AG04450 (cell line): ENCODE data around the gene LGALS7. TPM values are rescaled to one million over a fixed set of nuclear protein-coding genes. Genes with fewer than 3 reads are reported as not detected.
"Not testable (repeated sequence)": the region's sequence is repeated elsewhere in the genome, so short reads cannot be mapped to it uniquely, and the experiment has no call there.

Experiments
- CTCF ChIA-PET: fragments of 300-600, 350-600 bp; formaldehyde crosslinking; extraction: SDS; loops from one replicate; lab custom pipeline; 2022; ENCODE audit warnings: antibody characterized with exemption, inconsistent platforms; lab: Charles Lee
- POLR2A ChIA-PET: fragments of 350-600 bp; formaldehyde crosslinking; extraction: SDS; loops from one replicate; lab custom pipeline; 2021; ENCODE audit warnings: antibody characterized with exemption, inconsistent platforms; lab: Yijun Ruan, JAX
- DNase-seq: peaks from one replicate; pipeline ENCODE4 v3.0.0-alpha.2; 2011; ENCODE audit warnings: low read depth, low spot score
- H3K27ac ChIP-seq: one replicate; pipeline ENCODE4 v1.5.1; 2012; ENCODE audit warnings: low read depth, low read length, control low read depth
- H3K27me3 ChIP-seq: one replicate; pipeline ENCODE4 v1.6.0; 2012; ENCODE audit warnings: low read length; ENCODE audit not compliant: control insufficient read depth, insufficient read depth
- H3K4me3 ChIP-seq: 2 replicates; pipeline ENCODE4 v1.5.1; 2011; ENCODE audit warnings: mild to moderate bottlenecking, low read depth, low read length, control low read depth
- H3K9me3 ChIP-seq: 2 replicates; pipeline ENCODE4 v1.5.1; 2012; ENCODE audit warnings: low read length; ENCODE audit not compliant: control insufficient read depth, insufficient read depth
- polyA minus RNA-seq: library from RNA; depleted of rRNA, polyadenylated mRNA; stranded (reverse); fragments of >200 nt; gene quantifications from 2 replicates; pipeline ENCODE4 v1.2.3, GENCODE V29; 2011; rRNA and poly(A)+ RNA removed
- polyA plus RNA-seq: library from polyadenylated mRNA; depleted of rRNA; stranded (reverse); fragments of >200 nt; gene quantifications from 2 replicates; pipeline ENCODE4 v1.2.3, GENCODE V29; 2011; rRNA removed
- TF ChIP-seq, protein P1 (sequence below): IDR thresholded peaks from 2 replicates; pipeline ENCODE4 v1.5.1; 2011; ENCODE audit warnings: low read depth, low read length, control low read depth, inconsistent platforms

LGALS7 gene
- not detected in 2 replicates for polyA plus RNA-seq
- not detected in 2 replicates for polyA minus RNA-seq

DNA sequence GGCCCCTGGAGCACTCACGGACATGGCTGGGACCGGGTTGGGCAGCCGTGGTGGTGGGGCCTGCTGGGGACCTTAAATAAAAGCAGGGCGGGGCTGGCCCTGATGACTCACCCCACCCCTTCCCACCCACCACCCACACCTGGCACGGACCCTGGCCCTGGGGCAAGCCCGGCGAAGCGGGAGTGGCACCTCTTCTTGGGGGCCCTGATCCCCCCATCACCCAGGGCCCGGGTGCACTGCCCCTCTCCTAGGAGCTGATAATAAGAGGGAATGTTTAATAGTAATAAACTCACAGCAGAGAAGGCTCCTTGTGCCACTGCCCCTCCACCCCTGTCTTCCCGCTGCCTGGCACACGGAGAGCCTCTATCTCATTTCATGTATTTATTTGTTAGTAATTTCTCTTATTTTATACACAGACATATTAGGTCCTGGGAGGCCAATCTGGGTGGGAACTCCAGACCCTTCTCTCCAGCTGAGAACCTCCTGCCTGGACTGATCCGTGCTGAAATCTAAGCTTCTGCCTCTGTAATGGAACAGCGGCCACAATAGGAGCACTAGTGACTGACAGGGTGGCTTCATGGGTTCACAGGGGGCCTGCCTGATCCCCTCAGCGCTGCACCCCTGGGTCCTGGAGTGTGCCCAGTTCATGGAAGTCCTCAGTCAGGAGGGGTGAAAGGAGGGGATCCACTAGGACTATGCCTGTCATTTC is at the start of gene LGALS7:
LGALS7 (minus strand) TSS at position 49 of the 709 bp plus-strand sequence; CDS start at position 24, 25 bp downstream.
- Histone ChIP-seq H3K9me3 (peaks cover 3% of the 10 kb centered on the region; the same call in 1 of the 2 replicates), H3K27ac (no peak within 1 kb of the TSS), H3K27me3 (peaks cover 1% of the 10 kb centered on the region), H3K4me3 (no peak within 1 kb of the TSS)
- TF ChIP-seq, protein P1, sequence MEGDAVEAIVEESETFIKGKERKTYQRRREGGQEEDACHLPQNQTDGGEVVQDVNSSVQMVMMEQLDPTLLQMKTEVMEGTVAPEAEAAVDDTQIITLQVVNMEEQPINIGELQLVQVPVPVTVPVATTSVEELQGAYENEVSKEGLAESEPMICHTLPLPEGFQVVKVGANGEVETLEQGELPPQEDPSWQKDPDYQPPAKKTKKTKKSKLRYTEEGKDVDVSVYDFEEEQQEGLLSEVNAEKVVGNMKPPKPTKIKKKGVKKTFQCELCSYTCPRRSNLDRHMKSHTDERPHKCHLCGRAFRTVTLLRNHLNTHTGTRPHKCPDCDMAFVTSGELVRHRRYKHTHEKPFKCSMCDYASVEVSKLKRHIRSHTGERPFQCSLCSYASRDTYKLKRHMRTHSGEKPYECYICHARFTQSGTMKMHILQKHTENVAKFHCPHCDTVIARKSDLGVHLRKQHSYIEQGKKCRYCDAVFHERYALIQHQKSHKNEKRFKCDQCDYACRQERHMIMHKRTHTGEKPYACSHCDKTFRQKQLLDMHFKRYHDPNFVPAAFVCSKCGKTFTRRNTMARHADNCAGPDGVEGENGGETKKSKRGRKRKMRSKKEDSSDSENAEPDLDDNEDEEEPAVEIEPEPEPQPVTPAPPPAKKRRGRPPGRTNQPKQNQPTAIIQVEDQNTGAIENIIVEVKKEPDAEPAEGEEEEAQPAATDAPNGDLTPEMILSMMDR, result no peak
- DNase-seq, result no peak
- POLR2A ChIA-PET, result no interaction called here
- CTCF ChIA-PET, result no interaction called here

DNA sequence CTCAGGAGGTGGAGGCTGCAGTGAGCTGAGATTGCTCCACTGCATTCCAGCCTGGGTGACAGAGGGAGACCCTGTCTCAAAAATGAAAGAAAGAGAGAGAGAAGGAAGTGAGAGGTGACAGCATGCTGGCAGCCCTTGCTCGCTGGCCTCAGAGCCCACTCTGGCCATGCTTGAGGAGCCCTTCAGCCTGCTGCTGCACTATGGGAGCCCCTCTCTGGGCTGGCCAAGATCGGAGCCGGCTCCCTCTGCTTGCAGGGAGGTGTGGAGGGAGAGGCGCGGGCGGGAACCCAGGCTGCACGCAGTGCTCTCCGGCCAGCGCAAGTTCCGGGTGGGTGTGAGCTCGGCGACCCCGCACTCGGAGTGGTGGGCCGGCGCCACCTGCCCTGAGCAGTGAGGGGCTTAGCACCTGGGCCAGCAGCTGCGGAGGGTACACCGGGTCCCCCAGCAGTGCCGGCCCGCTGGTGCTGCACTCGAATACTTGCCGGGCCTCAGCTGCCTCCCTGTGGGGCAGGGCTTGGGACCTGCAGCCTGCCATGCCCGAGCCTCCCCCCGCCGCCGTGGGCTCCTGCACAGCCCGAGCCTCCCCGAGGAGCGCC is 48.0 kb upstream of the LGALS7 start:
- CTCF ChIA-PET, POLR2A ChIA-PET, H3K4me3 ChIP-seq, H3K9me3 ChIP-seq, H3K27ac ChIP-seq, DNase-seq, H3K27me3 ChIP-seq: not testable (repeated sequence)

DNA sequence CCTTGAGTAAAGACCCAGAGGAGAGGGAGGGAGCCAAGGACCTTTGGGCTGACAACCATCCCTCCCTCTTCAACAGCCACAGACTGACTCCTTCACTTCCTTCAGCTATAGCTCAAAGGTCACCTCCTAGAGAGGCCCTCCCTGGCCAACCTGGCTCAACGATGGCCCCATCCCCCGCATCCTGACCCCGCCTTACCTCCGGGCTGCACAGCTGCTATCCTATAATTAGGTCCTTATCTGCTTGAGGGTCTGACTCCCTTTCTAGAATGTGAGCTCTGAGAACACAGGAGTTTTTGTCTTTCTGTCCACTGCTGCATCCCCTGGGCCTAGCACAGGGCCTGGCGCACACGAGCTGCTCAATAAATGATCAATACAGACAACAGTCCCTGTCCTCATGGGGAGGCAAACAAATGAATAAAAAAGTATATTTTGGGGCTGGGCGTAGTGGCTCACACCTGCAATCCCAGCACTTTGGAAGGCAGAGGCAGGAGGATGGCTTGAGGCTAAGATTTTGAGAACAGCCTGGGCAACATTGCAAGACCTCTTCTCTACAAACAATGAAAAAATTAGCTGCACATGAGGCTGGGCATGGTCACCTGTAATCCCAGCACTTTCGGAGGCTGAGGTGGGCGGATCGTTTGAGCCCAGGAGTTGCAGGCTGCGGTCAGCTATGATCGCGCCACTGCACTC is 46.1 kb upstream of the LGALS7 start:
- H3K27me3 ChIP-seq, result no peaks in the 10 kb centered on the region
- H3K4me3 ChIP-seq, result no peak overlapping the region
- POLR2A ChIA-PET, result no interaction called here
- no peak overlapping the region for H3K27ac ChIP-seq
- peaks cover 4% of the 10 kb centered on the region; the same call in 1 of the 2 replicates for H3K9me3 ChIP-seq
- CTCF ChIA-PET, result no interaction called here
- TF ChIP-seq, protein P1, result no peak
- no peak for DNase-seq

DNA sequence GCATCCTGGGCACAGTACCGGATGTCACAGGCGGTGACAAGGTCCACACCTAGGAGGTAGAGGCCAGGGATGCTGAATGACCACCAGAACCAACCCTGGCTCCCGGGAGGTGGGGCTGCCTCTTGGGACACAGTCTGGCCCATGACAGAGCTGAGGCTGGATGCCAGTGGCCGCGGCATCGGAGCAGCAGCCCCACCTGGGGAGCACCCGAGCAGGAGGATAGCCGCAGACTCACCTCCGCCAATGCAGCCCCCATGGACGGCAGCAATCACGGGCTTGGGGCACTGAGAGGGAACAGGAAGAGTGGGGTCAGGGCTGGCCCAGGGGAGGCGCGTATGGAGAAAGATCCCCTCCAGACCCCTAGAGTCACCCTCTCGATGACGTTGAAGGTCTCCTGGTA is 43.8 kb upstream of the LGALS7 start:
- DNase-seq, result no peak
- ChIA-PET POLR2A (no interaction called here), CTCF (no interaction called here)
- H3K4me3 ChIP-seq, result no peak overlapping the region
- no peak overlapping the region for H3K27ac ChIP-seq
- TF ChIP-seq, protein P1, result no peak
- H3K27me3 ChIP-seq, result no peaks in the 10 kb centered on the region
- H3K9me3 ChIP-seq, result peaks cover 4% of the 10 kb centered on the region; the same call in 1 of the 2 replicates

DNA sequence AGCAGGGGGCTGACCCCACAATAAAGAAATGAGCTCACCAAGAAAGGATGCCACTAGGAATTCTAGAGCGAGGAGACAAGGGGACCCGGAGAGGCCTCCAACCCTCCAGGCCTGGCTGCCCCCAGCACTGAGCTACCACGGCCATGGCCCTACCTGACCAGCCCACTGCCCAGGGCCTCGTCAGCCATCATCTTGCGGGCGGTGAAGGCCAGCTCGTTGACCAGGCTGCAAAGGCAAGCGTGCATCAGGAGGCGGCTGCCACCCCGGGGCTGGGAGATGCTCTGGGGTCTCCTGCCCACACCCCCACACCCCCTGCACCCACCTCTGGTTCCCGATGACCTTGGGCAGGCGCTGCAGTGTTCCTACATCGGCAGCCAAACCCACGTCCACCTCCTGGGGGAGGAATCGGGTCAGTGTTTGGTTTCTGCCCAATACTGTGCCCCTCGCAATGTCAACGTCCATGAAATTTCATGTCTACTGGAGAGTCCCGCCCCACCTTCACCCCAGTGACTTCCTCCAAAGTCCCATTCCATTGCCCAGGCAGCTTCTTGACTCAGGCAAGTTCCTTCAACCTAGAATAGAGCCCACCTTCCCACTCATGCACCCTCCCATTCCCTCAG is 42.9 kb upstream of the LGALS7 start:
- Histone ChIP-seq H3K9me3 (no peaks in the 10 kb centered on the region; the same call in 1 of the 2 replicates), H3K27ac (no peak overlapping the region), H3K27me3 (no peaks in the 10 kb centered on the region), H3K4me3 (no peak overlapping the region)
- POLR2A ChIA-PET, result interaction anchor here (0.6 kb wide), 1 partner anchor 72 kb away, joined by 4 read pairs; the partner anchor contains the start of gene CAPN12
- no peak for DNase-seq
- TF ChIP-seq, protein P1, result no peak
- CTCF ChIA-PET, result no interaction called here
